GM19238 (cell line): Measurements from ENCODE around the gene TNRC6C.
"Not testable (repeated sequence)": the region's sequence is repeated elsewhere in the genome, so short reads cannot be mapped to it uniquely, and the experiment has no call there.

Experiments used
- DNase-seq: peaks from one replicate; pipeline ENCODE4 v3.0.0; 2011; ENCODE audit warnings: low spot score; ENCODE audit not compliant: insufficient read length

The TNRC6C gene

DNA sequence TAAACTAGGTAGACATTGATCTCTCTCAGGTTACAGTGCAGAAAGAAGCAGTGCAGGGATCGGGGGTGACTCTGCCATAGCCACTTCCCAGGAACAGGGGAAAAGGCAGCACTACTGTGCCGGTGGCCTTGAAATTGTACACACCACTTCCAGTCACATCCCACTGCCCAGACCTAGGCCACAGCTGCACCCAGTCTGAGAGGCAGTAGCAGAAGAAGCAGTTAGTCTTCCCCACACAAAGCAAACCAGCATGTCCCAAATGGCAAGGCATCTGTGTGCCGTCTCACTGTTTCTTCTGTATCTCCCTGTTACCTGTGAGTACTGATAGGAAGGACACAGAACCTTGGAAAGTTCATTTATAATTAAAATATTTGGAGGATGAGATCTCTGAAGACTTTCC, 123.0 kb downstream of the TNRC6C start:
- no peak for DNase-seq

- DNase-seq, result not testable (repeated sequence)
These were observed 123.9 kb downstream of the TNRC6C start for GRCh38 chr17:78082355-78082872.

DNA sequence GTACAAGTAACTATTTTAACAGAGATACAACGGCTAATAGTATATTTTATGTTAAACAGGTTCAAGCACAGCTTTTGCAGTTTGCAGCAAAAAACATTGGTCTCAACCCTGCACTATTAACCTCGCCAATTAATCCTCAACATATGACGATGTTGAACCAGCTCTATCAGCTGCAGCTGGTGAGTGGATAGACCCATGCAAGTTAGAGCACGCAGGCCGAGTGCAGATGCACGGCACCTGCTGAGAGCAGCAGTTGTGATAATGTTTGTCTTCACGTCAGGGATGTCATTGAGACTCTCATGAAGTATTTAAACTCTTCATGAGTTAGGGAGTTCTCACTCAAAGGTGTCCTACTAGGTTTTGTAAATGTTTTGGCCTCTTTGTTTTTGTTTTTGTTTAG, 124.5 kb downstream of the TNRC6C start:
- no peak for DNase-seq

GRCh38 chr17:78086740-78087139, 128.2 kb downstream of the TNRC6C start:
- no peak for DNase-seq

DNA sequence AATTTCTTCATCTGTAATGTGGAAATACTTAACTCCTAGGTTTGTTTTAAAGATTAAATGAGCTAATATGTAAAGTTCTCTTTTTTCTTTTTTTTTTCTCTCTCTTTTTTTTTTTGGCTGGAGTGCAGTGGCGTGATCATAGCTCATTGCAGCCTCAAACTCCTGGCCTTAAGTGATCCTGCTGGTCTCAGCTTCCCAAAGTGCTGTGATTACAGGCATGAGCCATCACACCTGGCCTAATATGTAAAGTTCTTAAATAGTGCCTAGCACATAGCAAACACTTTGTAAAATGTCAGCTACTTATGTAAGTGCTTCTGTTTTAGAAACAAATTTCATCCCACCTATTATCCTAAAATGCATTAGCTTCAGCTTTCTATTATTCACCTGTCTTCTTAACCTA, 130.0 kb downstream of the TNRC6C start:
- no peak for DNase-seq

GRCh38 chr17:78089576-78090281, 131.2 kb downstream of the TNRC6C start:
- DNase-seq, result no peak

DNA sequence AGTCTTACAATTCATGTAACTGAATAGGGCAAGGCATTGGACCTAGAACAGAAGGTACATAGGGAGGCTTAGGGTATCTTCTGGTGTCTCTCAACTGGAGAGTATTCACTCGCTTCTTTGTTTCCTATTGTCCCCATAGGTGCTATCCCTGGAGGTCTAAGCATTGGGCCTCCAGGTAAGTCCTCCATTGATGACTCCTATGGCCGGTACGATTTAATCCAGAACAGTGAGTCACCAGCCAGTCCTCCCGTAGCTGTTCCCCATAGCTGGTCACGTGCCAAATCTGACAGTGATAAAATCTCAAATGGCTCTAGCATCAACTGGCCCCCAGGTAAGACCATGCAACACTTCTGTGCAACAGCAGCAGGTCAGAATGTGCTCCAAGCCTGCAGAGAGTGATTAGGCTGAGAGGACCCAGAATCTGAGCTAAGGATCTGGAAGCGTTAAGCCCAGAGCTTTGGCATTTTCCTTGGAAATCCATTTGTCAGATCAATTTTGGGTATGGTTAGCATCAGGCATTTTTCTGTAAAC, 134.4 kb downstream of the TNRC6C start:
- no peak for DNase-seq

DNA sequence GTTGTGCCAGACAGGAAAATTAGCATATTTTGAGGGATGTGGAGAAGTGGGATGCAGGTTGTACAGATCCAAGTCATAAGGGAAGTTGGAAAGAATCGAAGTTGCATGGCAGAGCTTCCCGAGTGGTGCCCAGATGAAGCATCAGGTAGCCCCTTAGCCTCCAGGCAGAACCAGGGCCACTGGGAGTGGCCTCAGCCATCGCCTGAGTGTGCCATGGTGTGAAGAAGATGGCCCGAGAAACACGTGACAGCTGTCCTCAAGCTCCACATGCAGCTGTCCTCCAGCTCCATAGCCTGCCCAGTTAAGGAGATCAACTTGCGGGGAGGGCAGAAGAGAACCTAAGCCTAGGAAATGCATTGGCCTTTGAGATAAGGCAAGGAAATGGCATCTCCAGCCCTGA, 136.5 kb downstream of the TNRC6C start:
- DNase-seq, result no peak

DNA sequence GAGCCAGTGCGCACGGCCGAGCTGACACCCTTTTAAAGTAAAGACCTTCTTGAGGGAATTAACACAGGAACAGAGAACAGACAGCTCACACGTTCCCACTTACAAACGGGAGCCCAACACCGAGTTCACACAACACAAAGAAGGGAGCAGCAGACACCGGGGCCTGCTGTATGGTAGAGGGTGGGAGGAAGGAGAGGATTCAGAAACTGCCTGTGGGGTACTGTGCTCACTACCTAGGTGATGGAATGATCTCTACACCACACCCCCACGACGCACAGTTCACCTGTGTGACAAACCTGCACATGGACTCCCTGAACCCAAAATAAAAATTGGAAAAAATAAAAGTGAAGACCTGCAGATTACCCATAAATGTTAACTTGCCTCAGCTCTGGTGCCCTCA, 137.6 kb downstream of the TNRC6C start:
- DNase-seq, result no peak

- no peak for DNase-seq
These were observed 142.6 kb downstream of the TNRC6C start for GRCh38 chr17:78101112-78101511.

- no peak for DNase-seq
These were observed 143.0 kb downstream of the TNRC6C start for GRCh38 chr17:78101542-78101941.

- no peak for DNase-seq
These were observed 144.8 kb downstream of the TNRC6C start for GRCh38 chr17:78103311-78103710.

DNA sequence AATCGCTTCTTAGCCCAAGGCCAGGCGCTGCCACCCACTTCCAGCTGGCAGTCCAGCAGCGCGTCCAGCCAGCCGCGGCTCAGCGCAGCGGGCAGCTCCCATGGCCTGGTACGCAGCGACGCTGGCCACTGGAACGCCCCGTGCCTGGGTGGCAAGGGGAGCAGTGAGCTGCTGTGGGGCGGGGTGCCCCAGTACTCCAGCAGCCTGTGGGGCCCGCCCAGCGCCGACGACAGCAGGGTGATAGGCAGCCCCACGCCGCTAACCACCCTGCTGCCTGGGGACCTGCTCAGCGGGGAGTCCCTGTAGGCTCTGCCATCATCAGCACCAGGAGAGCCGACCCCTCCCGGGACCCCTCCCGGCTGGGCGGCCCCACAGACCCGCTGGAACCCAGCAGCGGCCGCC, 146.0 kb downstream of the TNRC6C start:
- DNase-seq, result no peak

- no peak for DNase-seq
These were observed 146.6 kb downstream of the TNRC6C start for GRCh38 chr17:78105101-78105500.

- no peak for DNase-seq
These were observed 147.0 kb downstream of the TNRC6C start for GRCh38 chr17:78105551-78105950.

GRCh38 chr17:78106211-78106610, 147.7 kb downstream of the TNRC6C start:
- DNase-seq, result no peak

GRCh38 chr17:78107457-78107856, 149.0 kb downstream of the TNRC6C start:
- no peak for DNase-seq

GRCh38 chr17:78107976-78108725, 149.6 kb downstream of the TNRC6C start:
- no peak for DNase-seq

DNA sequence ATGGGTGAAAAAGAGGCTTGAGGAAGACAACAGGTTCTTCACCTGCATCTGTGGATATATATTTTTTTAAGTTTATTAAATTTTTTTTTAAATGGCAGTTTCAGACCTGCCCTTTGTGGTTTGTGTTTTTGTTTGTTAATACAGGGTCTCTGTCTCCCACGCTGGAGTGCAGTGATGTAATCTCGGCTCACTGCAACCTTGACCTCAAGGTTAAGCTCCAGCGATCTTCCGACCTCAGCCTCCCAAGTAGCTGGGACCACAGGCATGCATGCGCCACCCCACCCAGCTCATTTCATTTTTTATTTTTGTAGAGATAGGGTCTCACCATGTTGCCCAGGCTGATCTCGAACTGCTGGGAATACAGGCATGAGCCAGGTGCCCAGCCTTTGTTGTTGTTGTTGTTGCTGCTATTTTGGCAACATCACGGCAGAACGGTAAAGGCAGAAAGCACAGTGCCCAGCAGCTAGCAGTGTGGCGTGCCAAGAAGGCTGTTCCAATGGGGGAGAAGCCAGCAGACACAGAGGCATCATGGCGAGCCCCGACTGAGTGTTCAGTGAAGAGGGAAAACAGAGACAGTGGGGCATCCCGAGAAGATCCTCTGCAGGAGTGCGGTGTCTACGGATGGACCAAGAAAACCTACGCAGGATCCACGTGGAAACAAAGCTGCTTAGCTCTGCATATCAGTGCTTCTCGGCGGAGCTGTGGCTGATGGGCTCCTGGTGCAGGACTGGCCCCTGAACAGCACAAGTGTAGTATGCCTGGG, 150.4 kb downstream of the TNRC6C start:
- DNase-seq, result no peak

GRCh38 chr17:78109489-78109761, 150.9 kb downstream of the TNRC6C start:
- DNase-seq, result no peak

DNA sequence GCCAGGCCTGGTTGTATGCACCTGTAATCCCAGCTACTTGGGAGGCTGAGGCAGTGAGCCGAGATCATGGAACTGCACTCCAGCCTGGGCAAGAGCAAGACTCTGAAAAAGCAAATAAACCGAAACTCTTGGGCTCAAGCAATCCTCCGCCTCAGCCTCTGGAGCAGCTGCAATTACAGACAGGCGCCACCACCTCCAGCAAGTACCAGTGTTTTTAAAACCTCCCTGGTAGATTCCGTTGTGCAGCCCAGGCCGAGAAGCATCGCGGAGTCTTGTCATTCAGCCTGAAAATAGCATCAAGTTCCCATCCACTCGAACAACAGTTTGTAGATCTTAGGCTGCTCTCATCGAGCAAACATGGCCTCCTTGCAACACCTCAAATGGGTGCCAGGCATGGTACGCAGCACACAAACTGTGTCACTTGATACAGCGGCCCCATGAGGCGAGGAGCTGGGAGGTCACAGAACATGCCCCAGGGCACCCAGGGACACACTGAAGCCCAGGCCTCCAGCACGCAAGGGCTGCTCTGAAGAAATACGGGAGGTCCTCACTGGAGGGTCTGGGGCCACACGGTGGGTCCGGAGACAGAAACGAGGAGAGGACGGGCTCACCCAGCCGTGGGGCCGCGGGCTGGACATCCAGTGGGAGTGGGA, 152.0 kb downstream of the TNRC6C start:
- no peak for DNase-seq
